Osteoblast (primary cell): ENCODE data around the gene ID3. TPM values are rescaled to one million over a fixed set of nuclear protein-coding genes. Genes with fewer than 3 reads are reported as not detected.

Experiments used
- DNase-seq: peaks from one replicate; pipeline ENCODE4 v3.0.0; 2011; ENCODE audit warnings: low spot score, mixed read lengths; ENCODE audit not compliant: insufficient read length; ENCODE audit errors: missing footprints
- H2AFZ ChIP-seq: 2 replicates; pipeline ENCODE4 v1.6.0; 2011; ENCODE audit warnings: mild to moderate bottlenecking, low read length
- H3K27ac ChIP-seq: 2 replicates; pipeline ENCODE4 v1.5.1; 2011; ENCODE audit warnings: mild to moderate bottlenecking, low read depth, low read length, moderate library complexity
- H3K27me3 ChIP-seq: 2 replicates; pipeline ENCODE4 v1.6.0; 2012; ENCODE audit warnings: mild to moderate bottlenecking, control low read depth, inconsistent platforms, low read length, moderate library complexity; ENCODE audit not compliant: insufficient read depth
- H3K36me3 ChIP-seq: 2 replicates; pipeline ENCODE4 v1.5.1; 2011; ENCODE audit warnings: mild to moderate bottlenecking, low read length, control low read depth, moderate library complexity; ENCODE audit not compliant: insufficient read depth
- H3K4me1 ChIP-seq: 2 replicates; pipeline ENCODE4 v1.5.1; 2011; ENCODE audit warnings: mild to moderate bottlenecking, low read length, control low read depth, moderate library complexity; ENCODE audit not compliant: insufficient read depth
- H3K4me2 ChIP-seq: 2 replicates; pipeline ENCODE4 v1.6.0; 2011; ENCODE audit warnings: mild to moderate bottlenecking, low read length; ENCODE audit not compliant: insufficient read depth
- H3K4me3 ChIP-seq: fragments of 200-600 bp; sonication (generic); 3 replicates; pipeline ENCODE4 v1.5.1; 2012; ENCODE audit warnings: mild to moderate bottlenecking, low read length, inconsistent platforms; ENCODE audit not compliant: insufficient read depth
- H3K79me2 ChIP-seq: 2 replicates; pipeline ENCODE4 v1.6.0; 2012; ENCODE audit warnings: mild to moderate bottlenecking, low read length, control low read depth, inconsistent platforms; ENCODE audit not compliant: insufficient read depth
- H3K9me3 ChIP-seq: 2 replicates; pipeline ENCODE4 v1.5.1; 2011; ENCODE audit warnings: low read depth, low read length, control low read depth
- H4K20me1 ChIP-seq: 2 replicates; pipeline ENCODE4 v1.6.0; 2012; ENCODE audit warnings: mild to moderate bottlenecking, low read length, control low read depth; ENCODE audit not compliant: insufficient read depth
- total RNA-seq: library from RNA; depleted of rRNA; stranded (reverse); fragments of >200 nt; gene quantifications from 2 replicates; pipeline ENCODE4 v1.2.3, GENCODE V29; 2012
- TF ChIP-seq, protein P1 (sequence below): IDR thresholded peaks from 2 replicates; pipeline ENCODE4 v1.5.1; 2011; ENCODE audit warnings: mild to moderate bottlenecking, low read depth, low read length, moderate library complexity; ENCODE audit errors: extremely low read depth

ID3 gene
- total RNA-seq, 1 donor: 240 TPM

- peak; percentile 83 for DNase-seq
- H3K4me2 ChIP-seq: peak overlapping the region; percentile 95
Observed at GRCh38 chr1:23557471-23558124, 1.7 kb downstream of the ID3 start.

GRCh38 chr1:23556635-23557470, 2.4 kb downstream of the ID3 start:
- no peak overlapping the region for H2AFZ ChIP-seq
- H3K79me2 ChIP-seq: peaks cover 24% of the 10 kb centered on the region
- TF ChIP-seq, protein P1, sequence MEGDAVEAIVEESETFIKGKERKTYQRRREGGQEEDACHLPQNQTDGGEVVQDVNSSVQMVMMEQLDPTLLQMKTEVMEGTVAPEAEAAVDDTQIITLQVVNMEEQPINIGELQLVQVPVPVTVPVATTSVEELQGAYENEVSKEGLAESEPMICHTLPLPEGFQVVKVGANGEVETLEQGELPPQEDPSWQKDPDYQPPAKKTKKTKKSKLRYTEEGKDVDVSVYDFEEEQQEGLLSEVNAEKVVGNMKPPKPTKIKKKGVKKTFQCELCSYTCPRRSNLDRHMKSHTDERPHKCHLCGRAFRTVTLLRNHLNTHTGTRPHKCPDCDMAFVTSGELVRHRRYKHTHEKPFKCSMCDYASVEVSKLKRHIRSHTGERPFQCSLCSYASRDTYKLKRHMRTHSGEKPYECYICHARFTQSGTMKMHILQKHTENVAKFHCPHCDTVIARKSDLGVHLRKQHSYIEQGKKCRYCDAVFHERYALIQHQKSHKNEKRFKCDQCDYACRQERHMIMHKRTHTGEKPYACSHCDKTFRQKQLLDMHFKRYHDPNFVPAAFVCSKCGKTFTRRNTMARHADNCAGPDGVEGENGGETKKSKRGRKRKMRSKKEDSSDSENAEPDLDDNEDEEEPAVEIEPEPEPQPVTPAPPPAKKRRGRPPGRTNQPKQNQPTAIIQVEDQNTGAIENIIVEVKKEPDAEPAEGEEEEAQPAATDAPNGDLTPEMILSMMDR: no peak
- peak overlapping the region; percentile 95 for H3K4me2 ChIP-seq
- peaks cover 54% of the 10 kb centered on the region for H3K4me1 ChIP-seq
- DNase-seq: peak; percentile 84
- peaks cover 10% of the 10 kb centered on the region for H3K36me3 ChIP-seq
- peaks cover 20% of the 10 kb centered on the region for H4K20me1 ChIP-seq
- H3K27me3 ChIP-seq: no peaks in the 10 kb centered on the region
- H3K27ac ChIP-seq: peak overlapping the region; percentile 97
- H3K4me3 ChIP-seq: peak overlapping the region; percentile 90
- no peaks in the 10 kb centered on the region for H3K9me3 ChIP-seq

More at GRCh38 chr1:23557471-23558124, 1.7 kb downstream of the ID3 start:
- Histone ChIP-seq H3K27me3 (no peaks in the 10 kb centered on the region), H3K27ac (peak overlapping the region; percentile 97), H3K36me3 (peaks cover 10% of the 10 kb centered on the region), H3K4me3 (peak overlapping the region; percentile 90), H2AFZ (no peak overlapping the region), H3K4me1 (peaks cover 58% of the 10 kb centered on the region), H3K9me3 (no peaks in the 10 kb centered on the region), H4K20me1 (peaks cover 20% of the 10 kb centered on the region), H3K79me2 (peaks cover 24% of the 10 kb centered on the region)
- TF ChIP-seq, protein P1: no peak

GRCh38 chr1:23555986-23556634, 3.2 kb downstream of the ID3 start:
- H4K20me1 ChIP-seq: peaks cover 20% of the 10 kb centered on the region
- DNase-seq: peak; percentile 83

More at GRCh38 chr1:23555986-23556634, 3.2 kb downstream of the ID3 start:
- TF ChIP-seq, protein P1: no peak
- Histone ChIP-seq H3K36me3 (peaks cover 10% of the 10 kb centered on the region), H3K4me1 (peaks cover 47% of the 10 kb centered on the region), H2AFZ (no peak overlapping the region), H3K27ac (peak overlapping the region; percentile 97), H3K79me2 (peaks cover 24% of the 10 kb centered on the region), H3K9me3 (no peaks in the 10 kb centered on the region), H3K4me3 (peak overlapping the region; percentile 90), H3K4me2 (peak overlapping the region; percentile 95), H3K27me3 (no peaks in the 10 kb centered on the region)
